Calu3 (cell line): ENCODE measurements around the gene DOCK3. TPM values are rescaled to one million over a fixed set of nuclear protein-coding genes. Genes with fewer than 3 reads are reported as not detected.

Experiments
- BruUV-seq: library from RNA; stranded (reverse); fragments of 400-500 nt; replicated peaks from 2 replicates; lab custom pipeline; 2021; lab: Mats Ljungman, UMichigan
- CTCF ChIA-PET: fragments of 300-600 bp; sonication (Branson Sonifier 250); formaldehyde crosslinking; loops from one replicate; lab custom pipeline; 2022; ENCODE audit warnings: antibody characterized with exemption; lab: Charles Lee
- DNase-seq: peaks from one replicate; pipeline ENCODE4 v3.0.0; 2022
- H3K27ac Mint-ChIP-seq: one replicate; pipeline ENCODE4 v1.8.0; 2022; ENCODE audit warnings: mixed read lengths; ENCODE audit not compliant: unreplicated experiment
- H3K27me3 Mint-ChIP-seq: one replicate; pipeline ENCODE4 v1.8.0; 2022; ENCODE audit warnings: mixed read lengths; ENCODE audit not compliant: unreplicated experiment
- H3K36me3 Mint-ChIP-seq: one replicate; pipeline ENCODE4 v1.8.0; 2022; ENCODE audit warnings: mild to moderate bottlenecking, moderate library complexity, mixed read lengths; ENCODE audit not compliant: insufficient read depth, unreplicated experiment
- H3K4me1 Mint-ChIP-seq: one replicate; pipeline ENCODE4 v1.8.0; 2022; ENCODE audit warnings: mild to moderate bottlenecking, low read depth, mixed read lengths; ENCODE audit not compliant: unreplicated experiment
- H3K4me3 Mint-ChIP-seq: one replicate; pipeline ENCODE4 v1.8.0; 2022; ENCODE audit warnings: mild to moderate bottlenecking, low read depth, moderate library complexity, mixed read lengths; ENCODE audit not compliant: unreplicated experiment
- H3K9me3 Mint-ChIP-seq: one replicate; pipeline ENCODE4 v1.8.0; 2022; ENCODE audit warnings: low read depth, mixed read lengths; ENCODE audit not compliant: unreplicated experiment
- CTCF ChIP-seq: fragments of 200-600 bp; IDR thresholded peaks from one replicate; pipeline ENCODE4 v1.8.0; 2022; ENCODE audit warnings: antibody characterized with exemption; ENCODE audit not compliant: unreplicated experiment
- intact Hi-C: fragments of 100-400 bp; cut with micrococcal nuclease; formaldehyde crosslinking; loops from one replicate; pipeline ENCODE4 v1.10.0; 2022; ENCODE audit not compliant: unreplicated experiment
- total RNA-seq: library from RNA; stranded (reverse); gene quantifications from 2 replicates; pipeline ENCODE4 v1.2.3, GENCODE V29; 2022

The DOCK3 gene
- total RNA-seq, 1 experiment from 2014 or later: 0.19 TPM

DNA sequence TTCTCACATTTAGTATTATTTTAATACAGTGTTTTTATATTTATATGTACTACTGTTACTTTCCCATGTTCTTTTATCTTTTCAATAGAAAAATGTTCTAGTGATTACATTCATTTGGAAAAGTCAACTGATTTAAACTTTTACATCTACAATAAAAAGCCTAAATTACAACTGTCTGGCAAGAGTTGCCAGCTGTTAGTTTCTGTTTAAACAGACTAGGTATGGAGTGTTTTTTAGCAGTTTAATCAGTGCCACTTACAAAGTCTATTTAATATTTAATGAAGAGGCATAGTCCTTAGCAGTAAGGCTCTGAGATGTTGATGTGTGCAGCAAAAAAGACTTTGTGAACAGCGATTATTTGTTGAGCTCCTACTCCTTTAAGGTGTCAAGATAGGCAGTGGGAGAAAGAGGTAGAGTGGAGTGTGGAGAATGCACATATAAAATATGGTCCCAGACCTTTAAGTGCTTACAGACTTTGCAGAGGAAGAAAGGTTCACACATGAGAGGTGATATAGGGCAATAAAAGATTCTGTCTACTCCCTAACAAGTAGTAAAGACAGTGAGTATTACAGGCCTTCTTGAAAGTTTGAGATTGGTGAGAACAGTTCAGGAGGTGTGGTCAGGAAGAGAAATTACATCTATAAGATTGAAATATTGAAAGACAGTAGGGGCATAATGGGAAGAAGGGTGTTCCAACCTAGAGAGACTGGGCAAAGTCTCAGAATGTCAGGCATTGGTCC lies 320.5 kb downstream of the DOCK3 start:
- no peak for DNase-seq
- Mint-ChIP-seq H3K36me3 (no peaks in the 10 kb centered on the region), H3K4me3 (no peak overlapping the region), H3K27me3 (peaks cover 14% of the 10 kb centered on the region), H3K4me1 (no peaks in the 10 kb centered on the region), H3K9me3 (no peaks in the 10 kb centered on the region), H3K27ac (no peak overlapping the region)
- CTCF ChIA-PET: no interaction called here
- BruUV-seq: no TSS peak
- intact Hi-C loops: no loop called here
- no peak for TF ChIP-seq CTCF

DNA sequence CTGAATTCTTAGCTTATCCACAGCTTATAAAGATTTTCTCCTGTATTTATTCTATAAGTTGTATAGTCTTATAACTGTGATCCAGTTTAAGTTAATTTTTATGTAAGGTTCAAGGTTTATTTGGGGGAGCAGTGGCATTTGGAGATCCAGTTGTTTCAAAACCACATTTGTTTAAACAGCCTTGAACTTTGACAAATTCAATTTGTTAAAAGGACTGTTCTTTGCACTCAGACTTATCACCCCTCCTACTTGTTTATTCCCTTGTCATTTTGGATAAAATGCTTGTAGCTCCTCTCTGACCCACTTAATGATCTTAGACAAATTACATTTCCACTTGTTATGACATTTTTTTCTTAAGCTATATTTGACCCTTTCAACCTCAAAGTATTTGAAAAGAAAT lies 327.8 kb downstream of the DOCK3 start:
- no peaks in the 10 kb centered on the region for H3K27me3 Mint-ChIP-seq
- CTCF ChIA-PET: no interaction called here

GRCh38 chr3:51004235-51004634 lies 329.5 kb downstream of the DOCK3 start:
- CTCF ChIA-PET: no interaction called here
- intact Hi-C loops: no loop called here
- no TSS peak for BruUV-seq
- H3K4me1 Mint-ChIP-seq: no peaks in the 10 kb centered on the region
- no peaks in the 10 kb centered on the region for H3K9me3 Mint-ChIP-seq
- no peak for DNase-seq
- no peak overlapping the region for H3K4me3 Mint-ChIP-seq
- TF ChIP-seq CTCF: no peak
- no peak overlapping the region for H3K27ac Mint-ChIP-seq
- H3K27me3 Mint-ChIP-seq: no peaks in the 10 kb centered on the region
- H3K36me3 Mint-ChIP-seq: no peaks in the 10 kb centered on the region

More for the DNA sequence above, 327.8 kb downstream of the DOCK3 start:
- BruUV-seq: no TSS peak
- Mint-ChIP-seq H3K4me3 (no peak overlapping the region), H3K27ac (no peak overlapping the region), H3K4me1 (no peaks in the 10 kb centered on the region), H3K9me3 (no peaks in the 10 kb centered on the region), H3K36me3 (no peaks in the 10 kb centered on the region)
- no peak for TF ChIP-seq CTCF
- no peak for DNase-seq
- intact Hi-C loops: no loop called here

- Mint-ChIP-seq H3K27ac (no peak overlapping the region), H3K36me3 (no peaks in the 10 kb centered on the region), H3K4me3 (no peak overlapping the region), H3K9me3 (peaks cover 2% of the 10 kb centered on the region), H3K4me1 (no peaks in the 10 kb centered on the region), H3K27me3 (no peaks in the 10 kb centered on the region)
- intact Hi-C loops: no loop called here
- DNase-seq: no peak
- BruUV-seq: no TSS peak
- no peak for TF ChIP-seq CTCF
- CTCF ChIA-PET: no interaction called here
Observed at GRCh38 chr3:51024121-51024520, 349.4 kb downstream of the DOCK3 start.
